Activated effector memory CD4-positive, alpha-beta T cell treated with anti-CD3 and anti-CD28 coated beads, Interleukin-2, amount 50 U/mL, for 16 hours (primary cell): ENCODE measurements around the gene CRHBP.
"Not testable (repeated sequence)": the region's sequence is repeated elsewhere in the genome, so short reads cannot be mapped to it uniquely, and the experiment has no call there.

Experiments
- DNase-seq: peaks from one replicate; pipeline ENCODE4 v3.0.0-alpha.2; 2020

Gene CRHBP, protein sequence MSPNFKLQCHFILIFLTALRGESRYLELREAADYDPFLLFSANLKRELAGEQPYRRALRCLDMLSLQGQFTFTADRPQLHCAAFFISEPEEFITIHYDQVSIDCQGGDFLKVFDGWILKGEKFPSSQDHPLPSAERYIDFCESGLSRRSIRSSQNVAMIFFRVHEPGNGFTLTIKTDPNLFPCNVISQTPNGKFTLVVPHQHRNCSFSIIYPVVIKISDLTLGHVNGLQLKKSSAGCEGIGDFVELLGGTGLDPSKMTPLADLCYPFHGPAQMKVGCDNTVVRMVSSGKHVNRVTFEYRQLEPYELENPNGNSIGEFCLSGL

GRCh38 chr5:76952795-76953536 is at the start of gene CRHBP:
TSS of gene CRHBP (plus strand) at chr5:76953045. CDS start at chr5:76953135, 90 bp downstream.
- DNase-seq = no peak

- no peak for DNase-seq
Measured at GRCh38 chr5:76908166-76908565, 44.7 kb upstream of the CRHBP start.

DNA sequence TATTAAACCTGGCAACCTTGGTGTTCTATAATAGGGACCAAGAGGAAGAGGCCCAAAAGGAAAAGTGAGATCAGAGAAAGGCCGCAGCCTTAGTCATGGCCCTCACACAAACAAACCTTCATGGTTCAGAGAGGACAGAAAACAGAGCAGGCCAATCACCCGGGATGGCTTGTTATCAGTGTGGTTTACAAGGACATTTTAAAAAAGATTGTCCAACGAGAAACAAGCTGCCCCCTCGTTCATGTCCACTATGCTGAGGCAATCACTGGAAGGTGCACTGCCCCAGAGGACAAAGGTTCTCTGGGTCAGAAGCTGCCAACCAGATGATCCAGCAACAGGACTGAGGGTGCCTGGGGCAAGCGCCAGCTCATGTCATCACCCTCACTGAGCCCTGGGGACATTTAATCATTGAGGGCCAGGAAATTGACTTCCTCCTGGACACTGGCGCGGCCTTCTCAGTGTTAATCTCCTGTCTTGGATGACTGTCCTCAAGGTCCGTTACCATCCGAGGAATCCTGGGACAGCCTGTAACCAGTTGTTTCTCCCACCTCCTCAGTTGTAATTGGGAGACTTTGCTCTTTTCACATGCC is 42.4 kb upstream of the CRHBP start:
- not testable (repeated sequence) for DNase-seq

DNA sequence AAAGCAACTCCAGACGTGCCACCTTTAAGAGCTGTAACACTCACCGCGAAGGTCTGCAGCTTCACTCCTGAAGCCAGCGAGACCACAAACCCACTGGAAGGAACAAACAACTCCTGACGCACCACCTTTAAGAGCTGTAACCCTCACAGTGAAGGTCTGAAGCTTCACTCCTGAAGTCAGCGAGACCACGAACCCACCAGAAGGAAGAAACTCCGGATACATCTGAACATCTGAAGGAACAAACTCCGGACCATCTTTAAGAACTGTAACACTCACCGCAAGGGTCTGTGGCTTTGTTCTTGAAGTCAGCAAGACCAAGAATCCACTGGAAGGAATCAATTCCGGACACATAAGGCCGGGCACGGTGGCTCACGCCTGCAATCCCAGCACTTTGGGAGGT is 38.2 kb upstream of the CRHBP start:
- DNase-seq = not testable (repeated sequence)

GRCh38 chr5:76918539-76918938 is 34.3 kb upstream of the CRHBP start:
- DNase-seq = no peak

DNA sequence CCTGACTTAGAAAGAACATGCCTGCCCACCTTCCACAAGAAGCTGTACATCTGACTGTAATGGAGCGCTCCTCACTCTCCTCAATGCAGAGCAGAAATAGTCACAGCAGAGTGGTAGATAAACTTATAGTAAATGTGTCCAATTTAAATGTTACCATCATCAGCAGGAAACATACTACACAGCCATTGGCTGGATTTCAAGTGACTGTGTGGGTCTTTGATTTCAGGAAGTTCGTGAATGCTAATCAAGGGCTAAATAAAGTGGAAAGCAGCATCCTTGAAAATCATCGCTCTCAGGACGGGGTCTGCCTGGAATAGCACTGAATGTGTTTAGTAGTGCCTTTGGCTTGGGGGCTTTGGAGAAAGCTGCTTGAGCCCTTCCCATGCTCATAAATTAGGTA is 32.4 kb upstream of the CRHBP start:
- no peak for DNase-seq

DNA sequence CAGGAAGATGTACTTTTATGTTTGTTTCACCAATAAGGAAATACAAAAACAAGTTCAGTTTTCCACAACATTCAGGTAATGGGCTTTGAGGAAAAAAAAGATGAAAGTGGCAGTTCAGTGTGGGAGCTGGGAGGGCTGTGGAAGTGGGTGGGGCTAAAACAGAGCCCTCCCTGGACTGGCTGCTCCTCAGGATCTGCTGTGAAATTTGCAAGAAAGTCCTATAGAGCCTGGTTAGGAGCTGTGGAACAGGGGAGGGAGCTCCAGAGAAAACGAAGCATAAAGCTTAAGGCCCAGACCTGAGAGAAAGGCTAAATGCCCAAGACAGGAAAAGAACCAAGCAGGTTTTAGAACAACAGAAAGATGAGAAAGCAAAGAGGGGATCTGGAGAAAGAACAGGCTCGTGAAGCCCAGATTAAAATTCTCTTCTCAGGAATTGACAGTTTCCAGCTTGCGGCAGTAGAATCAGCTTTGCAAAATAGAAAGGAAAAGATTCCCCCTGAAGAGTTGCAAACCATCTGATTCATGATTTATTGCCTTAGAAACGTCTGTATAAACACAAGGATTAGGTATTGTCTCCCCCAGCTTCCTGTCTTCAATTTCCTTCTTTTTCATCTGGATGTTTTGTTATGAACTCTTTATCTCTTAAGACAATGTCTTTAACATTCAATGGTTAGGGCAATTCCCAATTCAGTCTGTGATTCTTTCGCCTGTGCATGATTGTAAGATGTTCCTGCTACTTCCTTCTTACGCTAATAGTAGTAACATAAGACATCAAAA is 26.3 kb upstream of the CRHBP start:
- DNase-seq = no peak

- no peak for DNase-seq
Measured at GRCh38 chr5:76927961-76928360, 24.9 kb upstream of the CRHBP start.

DNA sequence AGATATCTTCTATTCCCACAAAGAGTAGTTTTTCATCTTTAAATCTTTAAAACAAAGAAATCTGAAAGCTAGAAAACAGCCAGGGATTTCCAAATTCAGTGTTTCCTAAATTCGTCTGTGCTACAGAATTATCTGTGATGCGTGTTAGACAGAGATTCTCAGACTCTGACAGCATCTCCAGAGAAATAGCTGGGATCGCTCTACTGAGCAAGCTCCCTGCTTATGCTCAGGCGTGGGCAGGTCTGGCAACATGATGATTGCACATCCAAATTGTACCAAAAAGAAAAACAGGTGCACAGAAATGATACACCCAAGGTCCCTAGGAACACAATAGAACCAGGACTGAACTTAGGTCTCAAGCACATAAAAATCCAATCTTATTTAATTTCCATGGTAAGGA is 22.8 kb upstream of the CRHBP start:
- no peak for DNase-seq

- no peak for DNase-seq
Measured at GRCh38 chr5:76938177-76938576, 14.7 kb upstream of the CRHBP start.

- no peak for DNase-seq
Measured at GRCh38 chr5:76941000-76941399, 11.8 kb upstream of the CRHBP start.

- DNase-seq = no peak
Measured at GRCh38 chr5:76941442-76941841, 11.4 kb upstream of the CRHBP start.

GRCh38 chr5:76942581-76942980 is 10.3 kb upstream of the CRHBP start:
- no peak for DNase-seq

- DNase-seq = no peak
Measured at GRCh38 chr5:76943006-76943405, 9.8 kb upstream of the CRHBP start.

GRCh38 chr5:76944638-76945037 is 8.2 kb upstream of the CRHBP start:
- DNase-seq = no peak

GRCh38 chr5:76945238-76945637 is 7.6 kb upstream of the CRHBP start:
- not testable (repeated sequence) for DNase-seq

DNA sequence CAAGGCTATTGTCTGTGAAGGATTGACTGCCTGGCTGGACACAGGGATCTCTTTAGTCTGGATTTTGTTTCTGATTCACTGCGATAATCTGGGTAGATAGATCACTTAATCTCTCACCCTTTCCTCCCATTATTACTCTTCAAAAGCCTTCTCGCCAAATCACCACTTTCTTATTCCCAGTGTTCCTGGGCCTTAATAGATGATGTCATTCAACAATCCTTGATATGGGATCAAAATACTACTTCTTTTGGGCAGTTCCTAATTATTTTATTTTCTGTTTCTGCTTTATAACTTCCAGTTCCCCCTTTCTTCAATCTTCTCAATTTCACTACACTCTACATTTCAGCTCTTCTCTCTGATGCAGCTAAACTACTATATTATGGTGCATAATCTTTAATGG is 6.8 kb upstream of the CRHBP start:
- no peak for DNase-seq

- no peak for DNase-seq
Measured at GRCh38 chr5:76947082-76947503, 5.8 kb upstream of the CRHBP start.

DNA sequence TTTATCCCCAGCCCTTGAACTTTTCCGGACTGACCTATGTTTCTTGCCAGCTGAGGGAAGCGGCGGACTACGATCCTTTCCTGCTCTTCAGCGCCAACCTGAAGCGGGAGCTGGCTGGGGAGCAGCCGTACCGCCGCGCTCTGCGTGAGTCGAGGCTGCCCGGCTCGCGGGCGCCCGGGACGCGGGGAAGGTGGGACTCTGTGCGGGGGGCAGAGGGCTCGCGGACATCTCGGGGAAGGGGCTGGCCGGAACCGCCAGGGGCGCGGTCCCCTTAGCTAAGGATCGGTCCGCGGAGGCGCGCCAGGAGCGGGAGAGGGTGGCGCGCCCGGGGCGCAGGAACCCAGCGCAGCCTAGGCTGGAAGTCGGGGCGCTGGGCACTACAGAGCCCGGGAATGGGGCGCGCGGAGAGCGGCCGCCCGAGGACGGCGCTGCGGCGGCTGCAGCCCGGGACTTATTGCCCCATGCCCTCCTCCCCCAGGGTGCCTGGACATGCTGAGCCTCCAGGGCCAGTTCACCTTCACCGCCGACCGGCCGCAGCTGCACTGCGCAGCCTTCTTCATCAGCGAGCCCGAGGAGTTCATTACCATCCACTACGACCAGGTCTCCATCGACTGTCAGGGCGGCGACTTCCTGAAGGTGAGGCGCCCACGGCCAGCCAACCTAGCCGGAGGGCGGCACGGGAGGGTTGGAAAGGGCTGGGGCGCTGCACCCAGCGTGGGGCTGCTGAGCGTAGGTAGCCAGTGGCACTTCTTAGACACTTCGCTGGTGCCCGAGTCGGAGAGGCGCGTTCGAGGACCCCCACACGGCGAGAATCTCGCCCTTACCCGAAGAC is 922 bp downstream of the CRHBP start:
- no peak for DNase-seq

DNA sequence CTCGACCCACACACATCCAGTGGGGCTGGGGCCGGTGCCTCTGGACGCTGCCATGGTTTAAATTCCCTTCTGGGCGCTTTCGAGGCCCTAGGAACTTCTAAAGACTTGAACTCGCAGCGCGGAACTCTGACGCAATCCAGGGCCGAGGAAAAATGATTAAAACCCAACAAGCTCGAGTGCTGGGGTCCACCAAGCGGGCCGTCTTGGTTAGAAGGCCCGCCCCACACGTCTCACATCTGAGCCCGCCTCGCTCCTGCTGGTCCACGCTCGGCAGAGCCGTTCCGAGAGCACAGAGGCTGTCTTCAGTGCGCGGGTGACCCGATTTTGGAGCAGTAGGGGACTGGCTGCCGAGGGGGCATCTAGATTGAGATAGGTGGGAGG is 1.5 kb downstream of the CRHBP start:
- no peak for DNase-seq

DNA sequence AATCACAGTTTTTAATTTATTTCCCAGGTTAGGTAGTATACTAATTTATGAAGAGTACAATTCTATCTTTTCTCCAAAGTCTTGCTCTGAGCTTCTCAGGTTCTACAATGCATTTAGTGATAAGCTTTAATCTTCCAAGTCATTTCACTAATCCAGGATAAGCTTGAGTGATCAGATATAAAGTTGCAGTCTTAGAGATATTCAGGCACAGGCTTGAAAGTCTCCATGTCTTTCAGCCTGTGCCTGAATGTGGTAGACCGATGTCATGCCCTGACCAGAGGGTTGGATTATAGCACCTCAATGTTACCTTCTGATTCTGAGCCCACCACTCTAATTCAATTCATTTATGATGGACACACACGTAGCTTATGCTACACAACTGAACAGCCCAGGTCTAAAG is 3.2 kb downstream of the CRHBP start:
- no peak for DNase-seq

DNA sequence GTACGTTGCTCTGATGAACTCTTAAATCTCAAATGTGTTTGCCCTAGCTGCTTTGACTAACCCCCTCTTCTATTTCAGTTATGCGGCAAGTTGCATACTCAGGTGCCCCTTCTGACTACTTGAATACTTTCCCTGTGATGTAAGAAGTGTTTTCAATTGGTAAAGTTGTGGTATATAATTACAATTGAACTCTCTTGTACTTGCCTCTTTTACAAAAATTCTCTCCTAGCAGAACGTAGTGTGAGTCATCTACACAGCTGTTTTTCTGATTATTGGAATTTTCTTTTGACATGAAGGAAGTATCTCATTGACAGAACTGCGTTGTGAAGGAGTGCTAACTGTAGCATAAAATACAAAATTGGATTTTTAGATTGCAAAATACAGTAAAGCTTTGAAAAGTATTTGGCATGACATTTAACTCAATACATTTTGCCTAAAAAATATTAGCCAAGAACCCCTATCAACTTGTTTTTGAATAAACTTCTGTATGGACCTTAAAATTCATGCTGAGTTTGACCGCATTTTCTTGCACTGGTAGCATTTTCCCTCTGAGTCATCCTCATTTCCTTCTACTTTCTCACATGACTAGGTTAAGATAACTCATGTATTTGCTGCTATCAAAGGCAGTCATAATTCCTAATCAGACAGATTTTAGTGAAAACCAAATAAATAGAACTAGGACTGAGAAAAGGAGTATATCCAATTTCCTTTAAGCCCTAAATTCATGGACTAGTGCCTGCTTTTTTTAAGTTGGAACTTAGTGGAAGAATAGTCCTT is 6.3 kb downstream of the CRHBP start:
- no peak for DNase-seq
